HG03439 (cell line): ENCODE measurements around the gene TTC3.
A peak's percentile ranks its signal among the peaks of the same experiment; 100 is the strongest.

Experiments used
- ATAC-seq: cut with Tn5 transposase; IDR thresholded peaks from one replicate; pipeline ENCODE4 v1.9.1; 2021; ENCODE audit warnings: mild to moderate bottlenecking, moderate library complexity; ENCODE audit not compliant: unreplicated experiment

Gene TTC3

DNA sequence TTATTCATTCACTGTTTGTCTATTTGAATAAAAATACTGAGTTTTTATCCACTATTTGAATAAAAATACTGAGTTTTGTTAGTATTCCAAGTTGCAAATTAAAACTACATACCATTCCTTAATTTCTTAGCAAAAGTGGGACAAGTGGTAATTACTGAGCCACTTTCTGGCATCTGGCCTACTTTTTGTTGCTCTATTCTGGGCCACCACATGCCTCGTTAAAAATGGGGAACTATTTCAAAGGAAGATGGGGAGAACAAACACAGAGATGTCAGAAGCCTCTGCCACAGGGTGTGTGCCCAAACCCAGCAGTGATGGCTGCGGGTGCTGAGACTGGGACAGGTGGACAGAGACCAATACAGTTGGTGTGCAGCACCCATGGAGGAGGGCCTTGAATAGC, 14.8 kb upstream of the TTC3 start:
- ATAC-seq, result no peak

DNA sequence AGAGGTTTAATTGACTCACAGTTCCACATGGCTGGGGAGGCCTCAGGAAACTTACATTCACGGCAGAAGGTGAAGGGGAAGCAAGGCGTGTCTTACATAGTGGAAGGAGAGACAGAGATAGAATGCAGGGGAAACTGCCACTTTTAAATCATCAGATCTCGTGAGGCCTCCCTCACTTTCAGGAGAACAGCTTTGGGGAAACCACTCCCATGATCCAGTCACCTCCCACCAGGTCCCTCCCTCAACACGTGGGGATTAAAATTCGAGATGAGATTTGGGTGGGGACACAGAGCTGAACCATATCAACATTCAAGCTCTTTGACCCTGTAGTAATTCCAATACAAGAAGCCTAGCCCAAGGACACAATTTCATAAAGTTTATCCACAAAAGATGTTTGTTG, 13.9 kb upstream of the TTC3 start:
- ATAC-seq, result no peak

DNA sequence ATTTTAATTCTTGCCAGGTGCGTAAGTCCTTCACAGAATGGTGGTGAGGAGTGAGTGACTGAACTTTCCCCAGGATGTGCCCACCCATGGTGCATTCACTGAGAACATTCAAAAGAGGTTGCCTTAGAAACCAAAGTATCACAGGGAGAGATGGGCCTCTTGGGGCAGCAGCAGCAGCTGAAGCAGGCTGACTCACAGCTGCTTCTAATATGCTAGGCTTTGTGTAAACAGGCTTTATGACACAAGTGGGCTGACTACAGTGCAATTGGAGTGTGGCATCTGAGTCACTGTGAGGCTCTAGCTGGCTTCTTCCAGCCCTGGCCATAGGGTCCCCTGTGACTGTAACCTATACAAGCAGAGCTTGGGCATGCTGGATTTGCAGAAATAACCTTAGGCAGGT, 12.8 kb upstream of the TTC3 start:
- ATAC-seq, result no peak

DNA sequence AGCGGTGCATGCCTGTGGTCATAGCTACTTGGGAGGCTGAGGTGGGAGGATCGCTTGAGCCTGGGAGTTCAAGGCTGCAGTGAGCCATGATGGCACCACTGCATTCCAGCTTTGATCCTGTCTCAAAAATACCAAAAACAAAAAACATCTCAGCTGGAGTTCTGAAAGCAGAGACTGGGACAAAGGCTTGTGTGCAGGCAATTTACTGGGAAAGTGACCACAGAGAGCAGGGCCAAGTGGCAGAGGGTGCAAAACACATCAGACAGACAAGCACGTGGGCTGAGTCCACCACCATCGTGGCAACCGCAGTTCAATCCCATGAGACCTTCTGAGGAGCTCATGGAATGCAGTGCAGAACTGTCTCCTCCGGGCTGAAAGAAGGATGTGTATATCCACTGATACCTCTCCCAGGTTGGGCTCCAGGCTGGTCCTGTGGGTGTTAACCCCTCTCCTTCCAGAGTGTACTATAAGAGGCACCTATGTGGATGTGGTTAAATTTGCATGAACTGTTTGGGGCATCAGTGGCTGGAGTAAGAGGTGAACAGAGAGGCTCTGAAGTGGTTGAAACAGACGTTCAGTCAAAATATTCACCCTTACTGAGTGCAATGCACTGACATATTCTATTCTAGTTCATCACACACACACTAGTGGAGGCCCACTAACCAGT, 11.0 kb upstream of the TTC3 start:
- ATAC-seq, result no peak

DNA sequence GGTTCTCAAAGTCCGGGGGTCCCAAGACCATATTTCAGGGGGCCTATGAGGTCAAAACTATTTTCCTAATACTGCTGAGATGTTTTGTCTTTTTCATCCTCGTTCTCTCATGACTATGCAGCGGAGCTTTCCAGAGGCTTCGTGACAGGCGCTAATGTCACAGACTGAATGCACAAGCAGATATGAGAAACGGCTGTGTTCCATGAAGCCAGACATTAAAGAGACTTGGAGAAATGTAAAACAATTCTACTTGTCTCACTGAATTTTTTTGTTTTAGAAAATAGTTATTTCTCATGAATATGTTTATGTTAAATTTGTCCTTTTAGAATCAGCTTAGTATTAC, 10.5 kb upstream of the TTC3 start:
- ATAC-seq, result no peak

DNA sequence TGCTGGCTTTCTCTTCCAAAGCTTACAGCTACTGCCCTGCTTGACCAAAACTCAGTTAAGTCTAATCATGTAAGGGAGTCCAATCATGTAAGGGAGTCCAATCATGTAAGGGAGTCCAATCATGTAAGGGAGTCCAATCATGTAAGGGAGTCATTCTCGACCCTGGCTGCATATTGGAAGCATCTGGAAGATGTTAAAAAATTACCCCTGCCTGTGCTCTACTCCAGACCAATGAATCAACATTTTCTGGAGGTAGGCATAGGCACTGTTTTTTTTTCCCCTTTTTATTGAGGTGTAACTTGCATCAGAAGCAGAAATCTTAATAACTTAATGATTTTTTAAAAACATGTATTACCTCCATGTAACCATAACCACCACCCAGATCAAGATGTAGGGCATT, 9.6 kb upstream of the TTC3 start:
- ATAC-seq, result no peak

DNA sequence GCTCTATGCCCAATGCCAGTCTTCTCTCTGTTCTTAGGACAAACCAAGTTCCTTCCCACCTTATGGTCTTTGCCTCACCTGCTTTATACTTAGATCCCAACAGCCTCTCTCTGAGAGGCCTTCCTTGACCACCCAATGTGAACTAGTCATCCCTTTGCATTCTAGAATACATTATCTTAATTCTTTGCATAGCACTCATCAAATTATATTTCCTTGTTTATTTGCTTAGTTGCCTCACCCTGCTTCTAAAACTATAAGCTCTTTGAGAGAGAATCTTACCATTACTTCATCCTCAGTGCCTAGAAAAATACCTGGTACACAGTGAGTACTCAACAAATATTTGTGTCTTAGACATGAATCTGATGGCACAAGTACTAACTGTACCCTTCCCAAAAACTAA, 8.2 kb upstream of the TTC3 start:
- no peak for ATAC-seq

DNA sequence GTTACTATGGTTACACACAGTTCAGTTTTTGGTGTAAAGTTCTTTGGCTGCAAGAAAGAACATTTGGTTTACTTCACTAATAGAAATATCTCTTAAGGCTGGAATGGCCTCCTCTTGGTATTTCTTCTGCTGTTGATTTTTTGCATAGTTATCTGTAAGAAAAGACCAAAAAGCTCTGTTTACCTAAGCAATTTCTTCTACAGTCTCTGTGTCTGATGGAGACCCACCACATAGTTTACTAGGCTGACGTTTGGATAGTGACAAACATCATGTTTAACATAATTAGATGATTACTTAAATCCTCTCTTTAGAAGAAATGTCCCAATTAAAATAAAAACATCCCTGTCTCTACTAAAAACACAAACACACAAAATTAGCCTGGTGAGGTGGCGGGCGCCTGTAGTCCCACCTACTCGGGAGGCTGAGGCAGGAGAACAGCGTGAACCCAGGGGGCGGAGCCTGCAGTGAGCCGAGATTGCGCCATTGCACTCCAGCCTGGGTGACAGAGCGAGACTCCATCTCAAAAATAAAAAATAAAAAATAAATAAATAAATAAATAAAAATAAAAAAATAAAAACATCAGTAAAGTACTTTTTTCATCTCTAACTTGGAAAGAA, 7.4 kb upstream of the TTC3 start:
- no peak for ATAC-seq

DNA sequence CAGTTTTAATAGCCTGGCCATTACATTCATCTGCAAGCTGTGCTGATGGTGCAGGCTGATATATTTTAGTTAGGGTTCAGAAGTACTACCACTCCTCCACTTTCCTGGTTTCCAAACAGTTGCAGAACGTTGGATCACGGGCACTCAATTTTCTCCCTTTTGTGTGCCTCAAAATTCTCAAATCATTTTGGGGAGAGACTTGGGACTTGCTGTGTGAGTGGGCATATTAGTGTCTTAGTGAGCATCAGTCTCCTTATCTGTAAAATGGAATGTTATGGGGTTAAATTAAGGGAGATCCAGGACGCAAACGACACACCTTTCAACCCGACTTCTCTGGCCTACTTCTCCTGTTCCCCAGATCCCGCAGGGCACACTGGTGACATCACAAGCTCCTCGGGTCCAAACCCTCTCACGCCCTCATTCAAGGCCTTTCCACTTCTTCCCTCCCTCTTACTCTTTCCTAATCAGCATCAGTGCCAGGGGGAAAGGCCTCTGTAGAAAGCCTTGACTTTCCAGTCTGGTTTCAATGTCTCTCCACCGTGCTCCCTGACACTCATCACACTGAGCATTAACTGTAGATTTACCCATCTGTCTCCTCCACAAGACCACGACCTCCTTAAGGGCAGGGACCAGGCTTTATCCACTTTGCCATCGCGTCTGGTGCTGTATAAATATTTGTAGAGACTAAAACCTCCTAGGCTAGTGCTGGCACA, 1.3 kb upstream of the TTC3 start:
- no peak for ATAC-seq

DNA sequence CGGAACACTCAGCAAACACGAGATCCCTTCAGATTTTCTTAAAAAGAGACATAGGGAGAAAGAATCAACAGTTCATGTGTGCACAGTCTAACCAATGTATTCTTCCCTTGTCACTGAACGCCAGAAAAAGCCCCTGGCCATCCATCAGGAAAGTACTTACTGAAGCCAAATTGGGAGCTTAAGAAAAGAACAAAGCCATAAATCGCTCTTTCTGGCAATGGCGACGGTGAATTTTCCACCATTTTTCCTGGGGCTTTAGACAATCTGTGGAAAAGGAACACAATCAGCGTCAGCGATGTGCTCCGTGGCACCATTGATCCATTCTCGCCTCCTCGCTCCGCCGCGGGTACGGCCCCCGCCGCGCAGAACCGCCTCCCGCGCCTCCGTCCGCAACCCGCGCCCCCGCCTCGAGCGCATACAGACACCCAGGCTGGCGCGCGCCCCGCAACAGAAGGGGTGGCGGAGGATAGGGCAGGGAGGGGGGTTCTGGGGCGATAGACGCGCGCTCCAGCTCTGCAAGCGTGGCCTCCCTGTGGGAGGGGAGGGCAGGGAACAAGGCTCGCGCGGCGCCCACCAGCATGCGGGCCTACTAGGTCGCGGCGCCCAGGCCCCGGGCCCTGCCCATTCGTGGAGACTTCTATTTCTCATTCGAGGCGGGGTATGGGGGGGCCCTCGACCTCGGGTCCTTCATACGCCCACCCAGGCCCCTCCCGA, 623 bp upstream of the TTC3 start:
- peak; percentile 41 for ATAC-seq

DNA sequence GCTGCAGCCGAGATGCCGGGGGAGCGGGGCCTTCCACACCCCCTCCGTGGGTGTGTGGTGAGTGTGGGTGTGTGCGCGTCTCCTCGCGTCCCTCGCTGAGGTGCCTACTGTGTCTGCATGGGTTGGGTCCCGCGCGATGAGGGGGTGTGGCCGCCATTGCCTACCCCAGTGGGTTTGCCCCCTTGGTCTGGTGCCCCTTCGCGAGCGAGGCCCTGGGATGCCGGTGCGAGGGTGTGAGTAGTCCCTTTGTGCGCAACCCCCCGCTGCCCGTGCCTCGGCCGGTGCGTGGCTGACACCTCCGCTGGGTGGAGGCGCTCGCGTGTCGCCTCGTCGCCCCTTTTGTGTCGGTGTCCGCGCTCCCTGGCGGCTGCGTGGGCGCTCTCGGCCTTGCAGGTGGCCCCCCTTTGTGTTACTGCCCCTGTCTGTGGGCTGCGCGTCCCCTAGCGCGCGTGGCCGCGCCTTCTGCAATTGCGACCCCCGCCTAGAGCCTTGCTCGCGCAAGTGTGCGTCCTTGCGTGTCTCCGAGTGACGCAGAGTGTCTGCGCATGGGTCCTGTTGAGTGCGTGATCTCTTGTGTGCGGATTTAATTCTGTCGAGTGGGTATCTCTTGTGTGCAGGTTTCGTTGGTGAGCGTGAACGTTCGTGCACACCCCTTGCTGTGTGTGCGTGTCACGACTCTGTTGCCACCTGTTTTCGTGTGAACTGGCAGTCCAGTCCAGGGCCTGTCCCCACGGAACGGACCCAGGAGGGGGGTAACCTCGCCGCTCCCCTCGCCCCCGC, 553 bp downstream of the TTC3 start:
- ATAC-seq, result peak; percentile 41

DNA sequence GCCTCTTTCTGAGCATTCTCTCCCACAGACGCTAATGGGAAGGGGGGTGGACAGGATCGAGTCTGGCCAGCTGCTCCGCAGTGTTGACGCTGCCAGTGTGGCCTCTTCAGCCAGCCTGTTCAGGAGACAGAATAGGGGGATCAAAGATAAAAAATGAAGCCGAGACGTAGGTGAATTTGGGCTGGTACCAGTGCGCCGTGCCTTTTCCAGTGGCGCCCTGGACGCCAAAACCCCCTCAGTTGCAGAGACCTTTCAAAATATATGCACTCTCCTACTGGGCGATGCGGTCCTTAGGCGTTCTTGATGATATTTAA, 1.1 kb downstream of the TTC3 start:
- no peak for ATAC-seq

DNA sequence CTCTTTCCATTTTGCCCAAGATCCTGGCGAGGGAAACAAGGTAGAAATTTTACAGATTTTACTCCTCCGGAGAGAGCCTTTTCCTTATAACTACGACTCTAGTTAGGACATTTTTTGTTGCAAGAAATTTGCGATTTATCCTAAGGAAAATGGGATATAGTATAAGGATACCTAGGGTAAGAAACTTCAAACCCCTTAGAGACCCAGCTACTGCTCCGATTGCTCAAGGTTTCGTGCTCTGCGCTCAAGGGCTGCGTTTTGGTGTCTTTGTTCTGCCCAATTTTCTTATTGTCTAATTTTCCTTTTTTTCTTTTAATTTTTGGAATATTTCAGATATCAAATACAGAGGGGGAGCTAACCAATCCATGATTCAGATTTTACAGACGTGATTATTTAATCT, 1.5 kb downstream of the TTC3 start:
- no peak for ATAC-seq

DNA sequence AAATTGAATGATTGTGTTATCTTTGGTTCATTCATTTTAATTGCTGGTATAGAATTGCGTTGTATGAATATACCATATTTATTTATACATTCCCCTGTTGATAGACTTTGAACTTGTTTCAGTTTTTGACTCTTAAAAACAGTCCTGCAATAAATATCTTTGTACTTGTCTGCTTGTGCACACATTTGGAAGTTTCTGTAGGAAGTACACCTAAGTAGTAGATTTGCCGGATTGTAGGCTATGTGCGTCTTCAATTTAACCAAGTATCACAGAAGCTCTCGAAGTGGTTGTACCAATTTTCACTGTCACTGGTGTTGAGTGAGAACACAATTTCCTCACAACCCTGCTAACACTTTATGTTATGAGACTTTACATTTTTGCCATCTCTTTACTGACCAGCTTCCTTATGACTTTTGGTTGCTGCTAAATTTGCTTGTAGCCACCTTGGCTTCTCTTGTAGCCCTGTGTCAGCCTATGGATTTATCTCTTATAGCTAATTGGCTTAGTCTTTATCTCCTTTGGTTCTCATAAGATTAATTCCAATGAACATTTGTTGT, 2.2 kb downstream of the TTC3 start:
- ATAC-seq, result no peak

DNA sequence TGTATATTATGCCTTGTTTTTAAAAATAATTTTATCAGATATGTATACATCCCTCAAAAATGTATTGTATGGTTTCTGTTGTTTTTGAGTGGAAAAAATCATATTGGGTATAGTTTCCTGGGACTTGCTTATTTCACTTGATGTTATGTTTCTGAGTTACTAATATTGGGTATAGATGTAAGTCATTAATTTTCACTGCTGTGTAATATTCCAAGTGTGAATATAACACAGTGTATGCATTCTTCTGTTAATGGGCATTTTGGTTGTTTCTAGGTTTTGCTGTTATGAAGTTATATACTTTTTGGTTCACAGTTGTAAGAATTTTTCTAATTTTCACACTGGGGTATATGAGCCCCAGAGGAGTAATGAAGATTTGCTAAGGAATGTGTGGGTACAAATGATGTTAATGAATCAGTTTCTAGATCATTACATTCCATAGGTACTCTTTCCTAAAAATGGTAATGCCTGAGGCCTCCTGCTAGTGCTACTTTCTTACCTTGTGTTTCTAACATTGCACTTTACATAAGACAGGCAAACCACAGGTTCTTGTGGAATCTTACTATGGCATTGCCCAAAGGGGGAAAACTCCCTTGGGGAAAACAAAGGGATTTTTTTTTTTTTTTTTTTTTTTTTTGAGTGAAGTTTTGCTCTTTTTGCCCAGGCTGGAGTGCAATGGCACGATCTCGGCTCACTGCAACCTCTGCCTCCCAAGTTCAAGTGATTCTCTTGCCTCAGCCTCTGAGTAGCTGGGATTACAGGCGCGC, 3.2 kb downstream of the TTC3 start:
- no peak for ATAC-seq

DNA sequence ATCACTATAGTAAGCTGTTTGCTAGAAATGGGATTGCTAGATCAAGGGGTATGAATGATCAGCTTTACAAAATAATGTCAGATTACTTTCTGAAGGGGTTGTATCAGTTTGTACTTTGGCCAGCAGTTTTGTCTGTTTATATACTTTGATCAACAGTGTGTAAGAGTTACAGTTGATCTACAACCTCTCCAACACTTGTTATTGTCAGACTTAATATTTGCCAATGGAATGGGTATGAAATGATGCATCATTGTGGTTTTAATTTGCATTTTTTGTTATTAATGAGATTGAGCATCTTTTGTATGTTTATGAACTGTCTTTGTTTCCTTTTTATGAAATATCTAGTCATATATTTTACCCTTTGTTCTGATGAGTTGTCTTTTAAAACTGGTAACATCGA, 4.3 kb downstream of the TTC3 start:
- ATAC-seq, result no peak

DNA sequence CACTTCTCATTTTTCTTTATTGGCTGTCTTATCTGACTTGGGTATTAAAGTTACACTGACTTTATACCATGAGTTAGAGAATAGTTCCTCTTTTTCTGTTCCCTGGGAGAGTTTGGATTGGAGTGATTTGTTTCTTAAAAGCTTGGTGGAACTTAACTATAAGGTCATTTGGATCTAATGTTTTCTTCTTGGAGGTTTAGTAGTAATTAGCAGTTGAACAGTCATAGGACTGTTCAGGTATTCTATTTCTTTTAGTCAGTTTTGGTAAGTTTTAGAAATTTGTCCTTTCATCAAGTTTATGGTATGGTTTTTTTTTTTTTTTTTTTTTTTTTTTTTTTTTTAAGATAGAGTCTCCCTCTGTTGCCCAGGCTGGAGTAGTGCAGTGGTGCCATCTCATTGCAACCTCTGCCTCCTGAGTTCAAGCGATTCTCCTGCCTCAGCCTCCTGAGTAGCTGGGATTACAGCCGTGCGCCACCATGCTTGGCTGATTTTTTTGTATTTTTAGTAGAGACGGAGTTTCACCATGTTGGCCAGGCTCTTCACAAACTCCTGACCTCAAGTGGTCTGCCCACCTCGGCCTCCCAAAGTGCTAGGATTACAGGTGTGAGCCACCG, 6.3 kb downstream of the TTC3 start:
- no peak for ATAC-seq

DNA sequence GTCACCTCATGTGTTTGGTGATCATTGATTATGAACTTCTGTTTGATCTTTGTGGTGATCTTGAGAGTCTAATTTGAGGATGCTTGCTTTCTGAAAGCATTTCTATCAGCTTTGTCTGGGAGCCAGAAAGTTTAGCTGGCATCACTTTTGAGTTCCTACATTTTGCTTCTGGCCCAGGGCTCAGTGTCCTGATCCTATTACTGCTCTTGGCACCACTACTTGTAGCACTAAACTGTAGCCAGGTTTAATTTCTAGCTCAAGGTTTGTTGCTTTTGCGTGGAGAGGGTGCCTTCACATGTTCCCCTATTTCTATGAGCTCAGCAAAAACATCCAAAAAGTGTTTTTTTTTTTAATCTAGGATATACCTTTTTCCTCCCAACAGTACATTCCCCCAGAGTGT, 9.3 kb downstream of the TTC3 start:
- no peak for ATAC-seq

DNA sequence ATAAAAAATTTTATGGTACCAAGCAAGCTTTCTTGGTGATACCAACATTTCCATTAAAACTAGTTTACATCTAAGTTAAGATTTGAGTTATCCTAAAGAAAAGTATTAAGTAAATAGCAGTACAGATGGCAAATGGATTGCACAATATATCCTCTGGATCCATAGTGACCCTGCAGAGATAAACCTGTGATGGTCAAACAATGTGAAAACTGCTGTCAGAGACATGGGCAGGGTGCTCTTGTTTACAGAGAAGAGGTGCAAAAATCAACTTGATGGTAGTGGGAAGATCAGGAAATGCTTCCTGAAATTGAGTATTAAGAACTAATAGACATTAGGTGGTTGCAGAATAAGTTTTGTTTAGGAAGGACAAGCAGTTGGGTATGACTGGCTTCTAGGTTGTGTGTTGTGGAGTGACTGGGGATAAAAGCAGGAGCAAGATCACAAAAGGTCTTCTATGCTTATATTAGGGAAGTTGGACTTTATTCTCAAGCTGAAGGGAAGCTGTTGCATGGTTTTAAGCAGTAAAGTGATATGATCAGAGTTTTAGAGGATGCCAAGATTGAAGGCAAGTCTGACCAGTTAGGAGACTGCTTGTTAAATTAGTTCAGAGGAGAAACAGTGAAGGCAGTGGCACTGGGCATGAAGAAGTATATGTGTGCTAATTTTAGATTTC, 9.9 kb downstream of the TTC3 start:
- ATAC-seq, result no peak
